Omental fat pad (tissue), 4 donors: ENCODE data around the gene SCMH1. TPM values are rescaled to one million over a fixed set of nuclear protein-coding genes. Genes with fewer than 3 reads are reported as not detected.
"Not testable (repeated sequence)": the region's sequence is repeated elsewhere in the genome, so short reads cannot be mapped to it uniquely, and the experiment has no call there.

Experiments
- ATAC-seq: fragments of 150-250 bp; one replicate; pipeline ENCODE4 v1.9.1; 2016; ENCODE audit warnings: mild to moderate bottlenecking, moderate library complexity; ENCODE audit not compliant: low FRiP score
- DNase-seq: peaks from one replicate; pipeline ENCODE4 v3.0.0-alpha.2; 2019; ENCODE audit warnings: low spot score
- total RNA-seq, 4 donors: library from RNA; depleted of rRNA; stranded (reverse); fragments of >200 nt; gene quantifications; one replicate each; pipeline ENCODE4 v1.1.0, GENCODE V29; 2016
- TF ChIP-seq, protein P1 (sequence below), 3 donors: fragments of 450-650 bp; IDR thresholded peaks; one replicate each; pipeline ENCODE4 v1.5.1; 2016 to 2017; ENCODE audit warnings: antibody characterized with exemption in 3 of 3, mild to moderate bottlenecking in 3 of 3, moderate library complexity in 2 of 3

SCMH1 gene
- total RNA-seq, 4 donors from 2014 or later, result 19.9 to 42.8 (median 31.3) TPM

DNA sequence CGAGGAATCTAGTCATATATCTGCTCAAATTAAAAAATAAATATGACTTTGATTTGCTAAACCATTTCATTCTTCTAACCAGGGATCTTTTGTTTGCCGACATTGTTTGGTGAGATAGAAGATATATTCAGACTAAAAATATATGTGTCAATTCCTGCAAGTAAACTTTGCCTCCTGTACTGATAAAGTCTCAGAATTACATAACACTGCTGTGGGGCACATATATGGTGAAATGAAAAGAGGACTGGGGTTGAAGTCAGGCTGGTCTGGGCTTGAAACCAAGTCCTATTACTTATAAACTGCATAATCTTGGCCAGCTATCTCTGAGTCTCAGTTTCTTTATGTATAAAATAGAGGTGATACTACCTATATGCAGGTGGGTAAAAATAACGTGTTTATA lies 9.8 kb downstream of the SCMH1 start:
- TF ChIP-seq, protein P1, sequence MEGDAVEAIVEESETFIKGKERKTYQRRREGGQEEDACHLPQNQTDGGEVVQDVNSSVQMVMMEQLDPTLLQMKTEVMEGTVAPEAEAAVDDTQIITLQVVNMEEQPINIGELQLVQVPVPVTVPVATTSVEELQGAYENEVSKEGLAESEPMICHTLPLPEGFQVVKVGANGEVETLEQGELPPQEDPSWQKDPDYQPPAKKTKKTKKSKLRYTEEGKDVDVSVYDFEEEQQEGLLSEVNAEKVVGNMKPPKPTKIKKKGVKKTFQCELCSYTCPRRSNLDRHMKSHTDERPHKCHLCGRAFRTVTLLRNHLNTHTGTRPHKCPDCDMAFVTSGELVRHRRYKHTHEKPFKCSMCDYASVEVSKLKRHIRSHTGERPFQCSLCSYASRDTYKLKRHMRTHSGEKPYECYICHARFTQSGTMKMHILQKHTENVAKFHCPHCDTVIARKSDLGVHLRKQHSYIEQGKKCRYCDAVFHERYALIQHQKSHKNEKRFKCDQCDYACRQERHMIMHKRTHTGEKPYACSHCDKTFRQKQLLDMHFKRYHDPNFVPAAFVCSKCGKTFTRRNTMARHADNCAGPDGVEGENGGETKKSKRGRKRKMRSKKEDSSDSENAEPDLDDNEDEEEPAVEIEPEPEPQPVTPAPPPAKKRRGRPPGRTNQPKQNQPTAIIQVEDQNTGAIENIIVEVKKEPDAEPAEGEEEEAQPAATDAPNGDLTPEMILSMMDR (IDR thresholded peaks at IDR 0.05), result no peak
- ATAC-seq (no peak), DNase-seq (no peak)

DNA sequence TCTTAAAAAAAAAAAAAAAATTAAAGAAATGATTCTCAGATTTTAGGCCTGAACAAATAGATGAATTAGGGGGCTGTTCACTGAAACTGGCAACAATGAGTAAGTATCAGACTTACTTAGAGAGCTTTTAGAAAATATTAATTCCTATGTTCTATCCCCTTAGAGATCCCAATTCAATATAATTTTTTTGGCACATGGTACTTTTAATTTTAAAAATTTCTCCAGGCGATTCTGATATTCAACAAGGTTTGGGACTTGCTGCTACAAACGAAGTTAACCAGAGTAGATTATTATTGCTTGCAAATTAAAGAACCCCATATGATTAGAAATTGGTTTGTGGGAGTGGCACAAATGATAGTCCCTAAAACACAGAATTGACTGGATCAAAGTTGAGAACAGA lies 11.4 kb downstream of the SCMH1 start:
- DNase-seq, result no peak
- TF ChIP-seq, protein P1 (IDR thresholded peaks at IDR 0.05), result no peak
- no peak for ATAC-seq

DNA sequence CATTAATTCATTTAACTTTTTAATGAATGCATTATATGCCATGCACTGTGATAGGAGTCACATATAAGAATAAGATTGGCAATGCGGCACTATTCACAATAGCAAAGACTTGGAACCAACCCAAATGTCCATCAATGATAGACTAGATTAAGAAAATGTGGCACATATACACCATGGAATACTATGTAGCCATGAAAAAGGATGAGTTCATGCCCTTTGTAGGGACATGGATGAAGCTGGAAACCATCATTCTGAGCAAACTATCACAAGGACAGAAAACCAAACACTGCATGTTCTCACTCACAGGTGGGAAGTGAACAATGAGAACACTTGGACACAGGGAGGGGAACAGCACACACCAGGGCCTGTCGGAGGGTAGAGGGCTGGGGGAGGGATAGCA lies 12.9 kb downstream of the SCMH1 start:
- not testable (repeated sequence) for ATAC-seq, DNase-seq

GRCh38 chr1:41226815-41227434 lies 15.2 kb downstream of the SCMH1 start:
- ATAC-seq, result no peak
- TF ChIP-seq, protein P1 (IDR thresholded peaks at IDR 0.05), result no peak

GRCh38 chr1:41225495-41225894 lies 16.6 kb downstream of the SCMH1 start:
- TF ChIP-seq, protein P1 (IDR thresholded peaks at IDR 0.05), result no peak
- ATAC-seq, result no peak

More at GRCh38 chr1:41226815-41227434, 15.2 kb downstream of the SCMH1 start:
- no peak for DNase-seq

GRCh38 chr1:41222496-41222895 lies 19.6 kb downstream of the SCMH1 start:
- TF ChIP-seq, protein P1 (IDR thresholded peaks at IDR 0.05), result no peak
- DNase-seq, result no peak
- ATAC-seq, result no peak

More at GRCh38 chr1:41225495-41225894, 16.6 kb downstream of the SCMH1 start:
- no peak for DNase-seq

- no peak for ATAC-seq
- TF ChIP-seq, protein P1 (IDR thresholded peaks at IDR 0.05), result no peak
- no peak for DNase-seq
Measured at GRCh38 chr1:41221995-41222394, 20.1 kb downstream of the SCMH1 start.
